Spleen (tissue), 11 donors: ENCODE results near the gene BCL2L11. TPM values are rescaled to one million over a fixed set of nuclear protein-coding genes. Genes with fewer than 3 reads are reported as not detected.

Source experiments
- DNase-seq: peaks from one replicate; pipeline ENCODE4 v3.0.0-alpha.2; 2020
- H3K27ac ChIP-seq, 8 donors: fragments of 200-600 bp; sonication (generic) in 7 of 8; 1 replicate in 4 of 8; 2 replicates in 4 of 8; pipeline versions ENCODE4 v1.5.0 to v1.8.0; 2016 to 2021; ENCODE audit warnings: inconsistent platforms in 4 of 8, mild to moderate bottlenecking in 4 of 8, moderate library complexity in 1 of 8
- H3K27me3 ChIP-seq, 7 donors: fragments of 200-600 bp; sonication (generic) in 6 of 7; replicated peaks in 1 of 7; 1 replicate in 4 of 7; 2 replicates in 3 of 7; pipeline versions ENCODE4 v1.5.0 to v1.8.0; 2016 to 2021; ENCODE audit warnings: inconsistent platforms in 3 of 7, mild to moderate bottlenecking in 1 of 7
- H3K36me3 ChIP-seq, 6 donors: fragments of 200-600 bp; sonication (generic) in 5 of 6; 1 replicate in 4 of 6; 2 replicates in 2 of 6; pipeline versions ENCODE4 v1.5.0 to v1.8.0; 2016 to 2021; ENCODE audit warnings: inconsistent platforms in 2 of 6
- H3K4me1 ChIP-seq, 6 donors: fragments of 200-600 bp; sonication (generic) in 5 of 6; 1 replicate in 3 of 6; 2 replicates in 3 of 6; pipeline versions ENCODE4 v1.5.0 to v1.8.0; 2016 to 2021; ENCODE audit warnings: inconsistent platforms in 3 of 6
- H3K4me3 ChIP-seq, 8 donors: fragments of 200-600 bp; sonication (generic) in 7 of 8; 1 replicate in 4 of 8; 2 replicates in 4 of 8; pipeline versions ENCODE4 v1.5.0 to v1.8.0; 2016 to 2021; ENCODE audit warnings: inconsistent platforms in 4 of 8, mild to moderate bottlenecking in 4 of 8, moderate library complexity in 2 of 8
- H3K9me3 ChIP-seq, 8 donors: fragments of 200-600 bp; sonication (generic) in 7 of 8; 1 replicate in 4 of 8; 2 replicates in 4 of 8; pipeline versions ENCODE4 v1.5.0 to v1.8.0; 2016 to 2021; ENCODE audit warnings: inconsistent platforms in 4 of 8
- CTCF ChIP-seq, 11 experiments: fragments of 200-600 bp in 7 of 11; fragments of 450-650 bp in 4 of 11; sonication (generic) in 4 of 11; IDR thresholded peaks in 8 of 11; conservative IDR thresholded peaks in 3 of 11; 1 replicate in 7 of 11; 2 replicates in 4 of 11; pipeline versions ENCODE4 v1.4.0 to v1.8.0; 2016 to 2021; ENCODE audit warnings: antibody characterized with exemption in 11 of 11, inconsistent platforms in 4 of 11, mild to moderate bottlenecking in 1 of 11
- POLR2A ChIP-seq, 3 donors: fragments of 450-650 bp; IDR thresholded peaks; one replicate each; pipeline ENCODE4 v1.5.1; 2017; ENCODE audit warnings: antibody characterized with exemption in 3 of 3, mild to moderate bottlenecking in 1 of 3
- POLR2AphosphoS5 ChIP-seq, 3 donors: sonication (generic); formaldehyde crosslinking; IDR thresholded peaks; one replicate each; pipeline ENCODE4 v1.5.1; 2017; ENCODE audit warnings: antibody characterized with exemption in 3 of 3
- WGBS, 5 donors: extraction: QIAGEN DNeasy Blood & Tissue Kit in 3 of 5; methylation state at CpG; one replicate each; pipeline versions ENCODE4 v1.1.5 to v1.1.7; 2013 to 2018; 5-methylcytosine and 5-hydroxymethylcytosine counted together
- intact Hi-C: fragments of 100-400 bp; cut with DNase I; formaldehyde crosslinking; loops from one replicate; pipeline ENCODE4 v1.15.0; 2023; ENCODE audit warnings: low total_unique reads
- polyA plus RNA-seq, 3 donors: library from polyadenylated mRNA; stranded (reverse); fragments of 200-250 nt; gene quantifications; one replicate each; pipeline ENCODE4 v1.2.1, GENCODE V29; 2013
- total RNA-seq, 7 donors: library from RNA; depleted of rRNA in 3 of 7; stranded (reverse); fragments of >200 nt in 3 of 7; fragmentation: NEBNext Ultra II Directional in 4 of 7; extraction: Animal tissue kit (Norgen Biotek cat#: 25700) in 4 of 7; gene quantifications; one replicate each; pipeline versions ENCODE4 v1.1.0 to v1.2.1, GENCODE V29; 2016 to 2021
- donor health status: healthy with polysubstance abuse.
- donor health status: DM: no; HTN: no; CAD: no; lungs with moderate emphysema.
- donor health status: DM: no; HTN: no; CAD: no.
- donor health status: Bipolar disorder and iron deficiency.
- donor health status: healthy.
- donor health status: DM: no; HTN: no; CAD: no.
- donor health status: DM: yes; HTN: yes; CAD: no.

Gene BCL2L11
- total and polyA plus RNA-seq, 10 donors, result 4.6 to 95.2 (median 38.4) TPM

- WGBS, 5 donors, result 84 to 90% (median 86%) methylated on average over 3 of the region's 3 CpGs
- Histone ChIP-seq H3K4me1 (peaks cover 0 to 27% (median 10%) of the 10 kb centered on the region in 6 donors), H3K36me3 (peaks cover 0 to 58% (median 16%) of the 10 kb centered on the region in 6 donors)
Observed at GRCh38 chr2:111148225-111148873, 27.6 kb downstream of the BCL2L11 start.

GRCh38 chr2:111148925-111149324, 28.2 kb downstream of the BCL2L11 start:
- intact Hi-C loops, result no loop called here
- peaks cover 0 to 59% (median 18%) of the 10 kb centered on the region in 6 donors for H3K36me3 ChIP-seq
- H3K4me1 ChIP-seq, result peaks cover 0 to 25% (median 10%) of the 10 kb centered on the region in 6 donors
- H3K9me3 ChIP-seq, result no peaks in the 10 kb centered on the region
- WGBS, 5 donors, result 54 to 73% (median 62%) methylated on average over 8 of the region's 8 CpGs
- TF ChIP-seq POLR2A (IDR thresholded peaks at IDR 0.05), result no peak
- TF ChIP-seq POLR2AphosphoS5 (IDR thresholded peaks at IDR 0.05), result no peak
- no peak for TF ChIP-seq CTCF (IDR thresholded peaks at IDR 0.05 in 8 of 11, conservative IDR thresholded peaks at IDR 0.05 in 3 of 11)
- H3K27ac ChIP-seq, result no peak overlapping the region
- no peak for DNase-seq
- H3K4me3 ChIP-seq, result no peak overlapping the region
- no peaks in the 10 kb centered on the region for H3K27me3 ChIP-seq

More at GRCh38 chr2:111148225-111148873, 27.6 kb downstream of the BCL2L11 start:
- no peaks in the 10 kb centered on the region for H3K27me3 ChIP-seq
- no peaks in the 10 kb centered on the region for H3K9me3 ChIP-seq
- no peak overlapping the region for H3K4me3 ChIP-seq
- no peak overlapping the region for H3K27ac ChIP-seq
- TF ChIP-seq POLR2AphosphoS5 (IDR thresholded peaks at IDR 0.05) (no peak), CTCF (IDR thresholded peaks at IDR 0.05 in 8 of 11, conservative IDR thresholded peaks at IDR 0.05 in 3 of 11) (no peak), POLR2A (IDR thresholded peaks at IDR 0.05) (no peak)
- DNase-seq, result no peak
- intact Hi-C loops, result no loop called here

- Histone ChIP-seq H3K36me3 (peaks cover 0 to 60% (median 21%) of the 10 kb centered on the region in 6 donors), H3K9me3 (no peaks in the 10 kb centered on the region), H3K27ac (no peak overlapping the region), H3K4me3 (no peak overlapping the region), H3K4me1 (peaks cover 0 to 25% (median 10%) of the 10 kb centered on the region in 6 donors), H3K27me3 (no peaks in the 10 kb centered on the region)
- DNase-seq, result no peak
- intact Hi-C loops, result no loop called here
- 96 to 97% (median 96%) methylated on average over 7 of the region's 7 CpGs for WGBS, 5 donors
- TF ChIP-seq POLR2AphosphoS5 (IDR thresholded peaks at IDR 0.05) (no peak), POLR2A (IDR thresholded peaks at IDR 0.05) (no peak), CTCF (IDR thresholded peaks at IDR 0.05 in 8 of 11, conservative IDR thresholded peaks at IDR 0.05 in 3 of 11) (no peak)
Observed at GRCh38 chr2:111149882-111150455, 29.3 kb downstream of the BCL2L11 start.

- H3K4me1 ChIP-seq, result peaks cover 0 to 43% (median 11%) of the 10 kb centered on the region in 6 donors
- H3K36me3 ChIP-seq, result peaks cover 0 to 86% (median 21%) of the 10 kb centered on the region in 6 donors
- H3K27ac ChIP-seq, result no peak overlapping the region
- no peak overlapping the region for H3K4me3 ChIP-seq
- H3K9me3 ChIP-seq, result no peaks in the 10 kb centered on the region
- H3K27me3 ChIP-seq, result no peaks in the 10 kb centered on the region
- DNase-seq, result no peak
- intact Hi-C loops, result no loop called here
- TF ChIP-seq POLR2AphosphoS5 (IDR thresholded peaks at IDR 0.05) (no peak), CTCF (IDR thresholded peaks at IDR 0.05 in 8 of 11, conservative IDR thresholded peaks at IDR 0.05 in 3 of 11) (no peak), POLR2A (IDR thresholded peaks at IDR 0.05) (no peak)
- 64 to 98% (median 97%) methylated on average over 6 of the region's 6 CpGs for WGBS, 5 donors
Observed at GRCh38 chr2:111154758-111155157, 34.0 kb downstream of the BCL2L11 start.
